ENCODE measurements around the gene PDE7B.

The PDE7B gene

DNA sequence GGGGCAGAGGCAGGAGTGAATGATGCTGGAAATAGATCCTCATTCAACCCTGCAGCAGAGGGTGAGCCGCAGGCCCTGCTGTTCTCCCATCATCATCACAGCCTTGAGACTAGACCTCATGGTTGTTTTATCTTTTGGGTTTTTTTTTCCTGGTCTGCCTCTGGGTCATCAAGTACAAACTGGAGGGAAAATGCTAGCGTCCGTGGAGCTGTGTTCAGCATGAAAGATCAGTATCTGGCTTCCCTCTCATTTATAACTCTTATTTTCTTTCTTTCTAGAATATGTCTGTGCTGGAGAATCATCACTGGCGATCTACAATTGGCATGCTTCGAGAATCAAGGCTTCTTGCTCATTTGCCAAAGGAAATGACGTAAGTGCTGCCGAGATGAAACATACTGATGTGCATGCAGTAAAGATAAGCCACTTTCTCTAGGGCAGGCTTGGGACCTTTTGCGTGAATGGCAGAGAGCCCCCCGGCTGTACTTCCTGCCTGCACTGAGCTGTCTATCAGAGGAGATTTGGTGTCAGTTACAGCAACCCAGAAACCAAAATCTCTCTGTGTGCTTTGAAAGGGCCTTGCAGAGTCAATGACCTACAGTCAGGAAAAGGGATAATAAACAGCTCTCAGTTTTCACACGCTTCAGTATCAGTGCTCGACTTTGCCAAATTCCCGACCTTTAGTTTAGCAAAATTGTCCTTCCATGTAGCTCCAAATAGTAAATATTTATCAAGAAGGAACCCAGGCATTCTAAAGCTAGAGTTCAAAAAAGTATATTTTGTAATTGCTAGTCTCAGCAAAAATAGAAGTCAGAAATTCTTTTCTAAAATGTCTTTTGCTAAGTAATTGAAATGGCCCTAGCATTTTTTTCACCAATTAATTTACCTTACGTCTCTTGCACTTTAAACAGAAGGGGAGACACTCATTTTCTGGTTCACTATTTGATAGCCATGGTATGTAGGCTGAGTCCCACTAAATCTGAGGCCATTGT is 322.3 kb downstream of the PDE7B start:
- DNase-seq (ENCODE audit: low read depth in 2 of 3, low spot score in 1 of 3) = peak in 1 of 3 donors; percentile 5

DNA sequence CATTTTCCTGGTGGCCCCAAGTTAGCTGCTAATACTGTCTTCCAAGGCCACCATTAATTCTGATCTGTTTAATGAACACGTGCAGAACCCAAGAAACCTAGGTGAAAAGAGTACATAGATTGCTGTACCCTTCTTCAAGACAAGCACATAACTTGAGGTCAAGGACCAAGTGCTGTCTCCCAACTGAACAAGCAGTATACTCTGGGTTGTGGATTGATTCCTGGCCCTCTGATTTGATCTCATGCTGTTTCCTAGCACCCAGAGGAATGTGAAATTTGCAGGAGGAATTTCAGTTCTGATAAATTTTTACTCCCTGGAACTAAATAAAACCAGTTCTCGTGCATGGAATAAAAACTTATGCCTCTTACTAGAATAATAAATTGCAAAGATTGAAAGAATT is 323.0 kb downstream of the PDE7B start:
- no peak for DNase-seq (ENCODE audit: low read depth in 2 of 3, low spot score in 1 of 3)

DNA sequence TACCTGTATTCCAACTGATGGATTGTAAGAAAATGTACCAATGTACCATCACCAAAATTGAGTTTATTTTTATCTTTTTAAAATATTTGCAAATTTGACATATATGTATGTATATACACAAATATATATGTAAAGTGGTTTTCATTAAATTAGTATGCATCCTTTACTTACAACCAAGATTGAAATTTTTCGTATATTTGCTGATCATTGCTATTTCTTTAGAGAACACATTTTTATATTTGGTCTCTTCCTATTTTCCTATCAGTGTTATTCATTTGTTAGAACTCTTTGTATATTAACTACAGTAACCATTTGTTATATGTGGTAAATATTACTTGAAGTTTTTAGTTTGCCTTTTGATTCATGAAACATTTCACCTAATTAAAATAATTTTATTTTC is 324.4 kb downstream of the PDE7B start:
- no peak for DNase-seq (ENCODE audit: low read depth in 2 of 3, low spot score in 1 of 3)

DNA sequence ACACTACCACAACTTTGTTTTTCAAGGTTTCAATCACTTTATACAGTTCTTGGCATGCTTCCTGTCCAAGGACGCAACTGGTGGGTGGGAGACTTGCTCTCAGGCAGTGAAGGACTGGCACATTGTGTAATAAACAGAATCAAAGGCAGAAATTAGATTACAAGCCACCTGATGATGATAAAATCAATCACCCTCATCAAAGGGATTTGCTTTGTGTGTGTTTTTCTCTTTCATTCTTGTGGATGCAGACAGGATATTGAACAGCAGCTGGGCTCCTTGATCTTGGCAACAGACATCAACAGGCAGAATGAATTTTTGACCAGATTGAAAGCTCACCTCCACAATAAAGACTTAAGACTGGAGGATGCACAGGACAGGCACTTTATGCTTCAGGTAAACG is 327.2 kb downstream of the PDE7B start:
- no peak for DNase-seq (ENCODE audit: low read depth in 2 of 3, low spot score in 1 of 3)

DNA sequence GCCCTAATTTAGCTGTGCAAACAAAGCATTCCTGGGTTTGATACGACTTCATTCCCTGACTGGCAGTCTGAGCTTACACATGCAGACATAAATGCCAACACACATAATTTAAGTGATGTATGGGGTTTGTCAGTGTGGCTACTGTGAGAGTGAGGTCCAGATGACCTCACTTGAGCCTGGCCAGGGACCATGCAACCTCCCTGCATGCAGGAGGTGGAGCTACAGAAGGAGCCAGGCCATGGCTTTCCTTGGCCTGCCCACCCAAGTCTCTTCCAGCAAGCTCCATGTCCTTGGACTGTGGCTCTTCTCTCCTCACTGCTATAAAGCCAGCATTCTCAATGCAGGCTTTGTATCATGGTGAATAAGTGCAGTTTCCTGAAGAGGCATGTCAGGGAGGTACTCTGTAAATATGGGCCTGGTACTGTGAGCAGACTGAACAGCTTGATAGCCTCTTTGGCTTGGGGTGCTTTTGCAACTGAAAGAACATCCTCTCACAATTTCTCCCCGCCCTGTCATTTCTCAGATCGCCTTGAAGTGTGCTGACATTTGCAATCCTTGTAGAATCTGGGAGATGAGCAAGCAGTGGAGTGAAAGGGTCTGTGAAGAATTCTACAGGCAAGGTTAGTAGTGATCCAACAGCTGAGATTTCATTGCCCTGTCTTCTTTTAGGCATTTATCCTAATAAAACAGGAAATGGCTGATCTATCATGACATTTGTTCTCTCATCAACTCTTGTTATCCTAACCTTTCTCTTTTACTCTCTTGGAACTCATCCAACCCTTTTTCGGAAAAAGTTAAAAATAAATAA is 329.4 kb downstream of the PDE7B start:
- DNase-seq (ENCODE audit: low read depth in 2 of 3, low spot score in 1 of 3) = no peak

DNA sequence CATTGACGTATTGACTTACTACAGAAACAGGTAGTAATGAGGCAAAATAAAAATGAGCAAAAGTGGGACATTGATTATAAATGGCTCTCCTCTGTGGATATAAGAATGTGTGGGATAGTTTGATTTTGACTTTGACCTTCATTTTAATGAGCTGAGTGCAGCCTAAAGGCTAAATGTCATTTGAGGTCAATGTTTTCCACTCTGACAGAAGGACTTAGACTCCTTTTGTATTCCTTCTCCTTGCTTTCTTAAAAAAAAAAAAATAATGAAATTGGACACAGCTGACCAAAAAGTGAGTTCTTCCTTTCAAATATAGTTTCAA is 330.0 kb downstream of the PDE7B start:
- no peak for DNase-seq (ENCODE audit: low read depth in 2 of 3, low spot score in 1 of 3)

DNA sequence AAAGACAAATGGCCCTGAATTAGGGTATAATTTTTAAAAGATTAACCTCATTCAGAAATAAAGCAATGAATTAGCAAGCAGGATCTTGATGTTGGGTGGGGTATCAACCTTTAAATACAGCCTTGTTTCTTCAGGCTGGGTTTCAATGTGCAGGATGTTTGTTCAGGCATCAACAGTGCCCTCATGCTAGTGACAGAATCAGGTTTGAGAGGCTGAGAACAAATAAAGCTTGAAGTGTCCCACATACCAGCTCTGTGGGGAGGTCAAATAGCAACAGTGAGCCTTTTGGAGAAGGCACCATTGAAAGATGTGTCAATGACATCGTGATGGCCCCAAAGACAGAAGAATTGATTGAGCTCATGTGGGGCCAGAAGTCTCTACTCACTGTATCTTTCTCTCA is 330.4 kb downstream of the PDE7B start:
- DNase-seq (ENCODE audit: low read depth in 2 of 3, low spot score in 1 of 3) = no peak

DNA sequence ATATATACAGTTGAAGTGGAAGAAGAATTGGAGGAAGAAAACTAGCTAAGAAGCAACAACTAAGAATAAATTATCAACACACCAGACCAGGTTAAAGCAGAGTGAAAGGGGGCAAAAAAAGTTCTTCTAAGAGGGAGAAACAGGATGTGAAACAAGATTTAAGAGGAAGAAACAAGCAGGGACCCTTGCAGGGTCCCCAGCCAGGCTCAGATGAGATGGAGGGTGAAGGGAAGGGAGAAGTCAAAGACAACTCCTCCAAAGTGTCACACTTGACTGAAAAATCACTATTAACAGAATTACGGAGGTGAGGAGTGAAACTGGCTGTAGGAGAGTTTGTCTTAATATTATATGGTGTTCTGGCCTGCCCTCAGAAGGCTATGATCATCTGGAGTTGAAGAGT is 333.2 kb downstream of the PDE7B start:
- no peak for DNase-seq (ENCODE audit: low read depth in 2 of 3, low spot score in 1 of 3)

DNA sequence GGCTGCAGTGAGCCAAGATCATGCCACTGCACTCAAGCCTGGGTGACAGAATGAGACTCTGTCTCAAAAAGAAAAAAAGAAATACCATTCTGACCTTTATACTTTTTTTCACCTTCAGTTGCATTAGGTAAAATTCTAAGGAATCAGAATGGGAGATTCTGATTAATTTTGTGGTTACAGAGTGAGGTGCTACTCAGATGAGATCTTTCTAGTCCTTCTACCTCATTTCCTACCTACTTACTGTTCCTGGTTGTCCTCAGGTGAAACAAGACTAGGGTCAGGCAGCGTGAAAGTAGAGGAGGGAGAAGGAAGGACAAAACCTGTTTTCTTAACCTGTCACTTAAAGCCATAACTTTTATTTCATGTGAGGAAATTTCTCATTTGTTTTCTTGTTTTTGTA is 334.9 kb downstream of the PDE7B start:
- DNase-seq (ENCODE audit: low read depth in 2 of 3, low spot score in 1 of 3) = no peak

DNA sequence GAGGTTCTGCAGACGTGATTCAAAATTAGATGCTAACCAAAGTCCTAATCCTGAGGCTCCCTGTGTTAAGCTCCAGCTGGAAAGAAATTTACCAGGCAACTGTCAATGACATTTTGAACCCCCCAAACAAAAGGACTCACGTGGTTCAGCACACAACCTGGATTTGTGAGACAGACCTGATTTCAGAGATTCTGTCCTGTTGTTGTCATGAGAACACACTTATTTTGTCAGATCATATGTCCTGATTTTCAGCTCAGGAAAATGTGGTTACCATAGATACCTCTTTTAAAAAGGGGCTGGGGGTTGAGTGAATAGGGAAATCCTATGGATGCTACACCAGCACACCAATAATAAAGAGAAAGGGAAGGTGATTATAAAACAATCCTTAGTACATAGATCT is 337.0 kb downstream of the PDE7B start:
- no peak for DNase-seq (ENCODE audit: low read depth in 2 of 3, low spot score in 1 of 3)

DNA sequence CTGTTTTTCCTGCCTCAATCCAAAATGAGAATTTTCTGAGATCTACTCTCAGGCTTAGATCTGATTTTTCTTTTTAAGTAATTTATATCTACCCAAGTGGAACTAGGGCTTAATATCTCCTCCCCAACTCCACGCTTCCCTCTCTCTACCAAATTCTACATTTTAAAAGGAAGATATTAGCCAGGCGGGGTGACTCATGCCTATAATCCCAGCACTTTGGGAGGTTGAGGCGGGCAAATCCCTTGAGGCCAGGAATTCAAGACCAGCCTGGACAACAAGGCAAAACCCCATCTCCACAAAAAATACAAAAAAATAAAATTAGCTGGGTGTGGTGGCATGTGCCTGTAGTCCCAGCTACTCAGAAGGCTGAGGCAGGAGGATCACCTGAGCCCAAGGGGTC is 337.6 kb downstream of the PDE7B start:
- no peak for DNase-seq (ENCODE audit: low read depth in 2 of 3, low spot score in 1 of 3)

DNA sequence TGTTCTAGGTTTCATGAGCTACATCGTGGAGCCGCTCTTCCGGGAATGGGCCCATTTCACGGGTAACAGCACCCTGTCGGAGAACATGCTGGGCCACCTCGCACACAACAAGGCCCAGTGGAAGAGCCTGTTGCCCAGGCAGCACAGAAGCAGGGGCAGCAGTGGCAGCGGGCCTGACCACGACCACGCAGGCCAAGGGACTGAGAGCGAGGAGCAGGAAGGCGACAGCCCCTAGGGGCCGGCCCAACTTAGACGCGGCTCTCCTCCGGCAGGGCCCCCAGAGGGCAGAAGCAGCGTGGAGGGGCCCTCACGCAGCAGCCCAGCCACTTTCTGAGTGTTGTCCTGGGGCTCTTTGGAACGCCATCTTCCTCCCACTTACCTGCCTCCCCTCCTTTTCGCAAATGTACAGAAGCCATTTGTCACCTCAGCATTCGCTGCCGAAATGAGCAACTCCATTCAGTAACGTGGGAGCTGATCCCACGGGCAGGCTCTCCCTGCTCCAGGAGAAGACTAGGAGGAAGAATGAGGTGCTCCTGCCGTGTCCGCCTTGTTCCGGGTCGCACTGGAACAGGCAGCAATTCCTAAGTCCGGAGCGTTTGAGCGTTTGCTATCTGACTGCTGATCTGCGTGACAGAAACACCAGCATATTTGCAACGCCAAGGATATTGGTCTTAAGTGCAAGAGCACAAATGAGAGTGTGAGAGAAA is 340.3 kb downstream of the PDE7B start:
- DNase-seq (ENCODE audit: low read depth in 2 of 3, low spot score in 1 of 3) = no peak

DNA sequence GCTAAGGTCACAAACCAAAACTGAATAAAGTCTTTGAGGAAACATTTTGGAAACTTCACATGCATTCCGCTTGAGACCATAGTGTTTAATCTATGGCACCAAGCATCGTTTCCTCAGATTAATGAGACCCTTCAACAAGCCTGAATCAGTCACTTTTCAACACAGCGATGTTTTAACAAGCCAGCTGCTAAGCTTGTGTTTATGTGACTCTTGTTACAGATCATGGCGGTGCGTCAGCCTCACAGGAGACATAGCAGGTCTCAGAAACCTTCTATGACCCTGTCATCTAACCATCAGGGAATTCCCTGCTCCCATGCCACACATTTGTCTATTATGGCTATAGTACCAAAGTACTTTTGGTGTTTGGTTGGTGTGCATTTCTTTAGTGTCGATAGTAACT is 341.4 kb downstream of the PDE7B start:
- DNase-seq (ENCODE audit: low read depth in 2 of 3, low spot score in 1 of 3) = no peak

DNA sequence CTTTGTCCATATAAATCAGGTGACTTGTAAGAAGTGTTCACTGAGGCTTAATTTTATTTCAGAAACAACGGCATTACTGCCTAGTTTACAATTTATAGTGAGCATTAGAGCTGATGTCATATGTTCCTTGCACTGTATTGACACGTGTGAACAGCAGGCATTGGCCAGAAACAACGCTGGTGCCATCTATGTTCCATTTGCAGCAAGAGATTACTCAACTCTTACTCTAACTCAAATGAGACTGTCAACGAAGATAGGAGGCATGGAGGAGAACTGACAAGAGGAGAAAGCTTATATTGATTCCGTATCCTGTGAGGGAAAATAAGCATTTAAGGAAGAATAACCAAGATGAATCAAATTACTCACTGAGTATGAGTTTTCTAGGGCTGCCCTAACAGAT is 350.2 kb downstream of the PDE7B start:
- DNase-seq (ENCODE audit: low read depth in 2 of 3, low spot score in 1 of 3) = no peak

DNA sequence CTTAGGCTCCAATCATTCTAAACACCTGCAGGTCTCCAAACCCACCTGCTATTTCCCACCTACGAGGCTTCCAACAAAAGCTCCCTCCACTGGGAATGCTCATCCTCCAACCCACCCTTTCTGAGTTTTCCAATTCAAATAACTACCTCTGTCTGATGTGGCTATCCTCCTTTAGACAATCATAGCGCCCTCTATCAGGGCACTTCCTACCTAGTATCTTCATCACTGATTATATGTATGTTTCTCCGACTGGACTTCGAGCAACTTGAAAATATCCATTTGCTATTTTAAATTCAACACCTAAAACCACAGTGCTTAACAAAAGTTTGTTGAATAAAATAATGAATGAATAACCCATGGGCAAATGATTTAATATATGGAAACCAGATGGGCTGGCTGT is 357.3 kb downstream of the PDE7B start:
- no peak for DNase-seq (ENCODE audit: low read depth in 2 of 3, low spot score in 1 of 3)

DNA sequence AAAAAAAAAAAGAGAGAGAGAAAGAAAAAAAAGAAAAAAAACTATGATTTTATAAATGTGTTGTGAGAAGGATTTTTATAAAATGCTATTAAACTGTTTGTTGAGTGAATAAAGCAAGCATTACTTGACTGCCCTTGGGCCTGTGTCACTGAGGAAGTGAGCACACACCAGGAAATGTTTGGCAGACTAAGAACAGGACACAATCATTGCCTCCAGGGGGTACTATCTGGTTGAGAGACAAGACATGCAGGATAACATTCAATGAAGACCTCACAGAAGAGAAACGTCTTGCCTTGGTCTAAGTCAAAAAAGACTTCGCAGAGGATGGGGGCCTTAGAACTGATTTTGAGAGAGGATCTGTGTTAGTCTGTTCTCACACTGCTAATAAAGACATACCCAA is 358.0 kb downstream of the PDE7B start:
- no peak for DNase-seq (ENCODE audit: low read depth in 2 of 3, low spot score in 1 of 3)

DNA sequence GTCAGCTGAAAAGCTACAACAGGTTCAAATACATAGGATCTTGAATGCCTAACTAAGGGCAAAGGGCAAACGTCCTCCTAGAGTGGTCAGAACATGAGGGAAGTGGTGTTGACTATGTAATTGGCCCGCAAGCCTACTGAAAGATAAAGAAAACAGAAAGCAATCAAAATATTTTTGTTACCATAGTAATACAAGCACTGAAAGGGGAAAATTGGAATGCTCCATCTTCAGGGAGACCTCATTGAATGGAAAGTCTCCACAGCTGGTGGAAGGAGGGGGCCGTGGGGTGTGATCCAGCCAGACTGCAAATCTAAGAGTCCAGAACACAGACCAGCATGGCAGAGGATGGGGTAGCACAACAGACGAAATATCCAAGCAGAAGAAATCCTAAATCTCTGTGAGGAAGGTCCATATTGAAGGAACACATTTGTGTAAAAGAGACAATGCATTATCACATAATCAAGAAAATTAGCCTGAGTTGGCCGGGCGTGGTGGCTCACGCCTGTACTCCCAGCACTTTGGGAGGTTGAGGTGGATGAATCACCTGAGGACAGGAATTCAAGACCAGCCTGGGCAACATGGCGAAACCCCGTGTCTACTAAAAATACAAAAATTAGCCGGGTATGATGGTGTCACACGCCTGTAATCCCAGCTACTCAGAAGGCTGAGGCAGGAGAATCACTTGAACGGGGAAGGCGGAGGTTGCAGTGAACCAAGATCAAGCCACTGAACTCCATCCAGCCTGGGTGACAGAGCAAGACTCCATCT is 359.1 kb downstream of the PDE7B start:
- no peak for DNase-seq (ENCODE audit: low read depth in 2 of 3, low spot score in 1 of 3)

DNA sequence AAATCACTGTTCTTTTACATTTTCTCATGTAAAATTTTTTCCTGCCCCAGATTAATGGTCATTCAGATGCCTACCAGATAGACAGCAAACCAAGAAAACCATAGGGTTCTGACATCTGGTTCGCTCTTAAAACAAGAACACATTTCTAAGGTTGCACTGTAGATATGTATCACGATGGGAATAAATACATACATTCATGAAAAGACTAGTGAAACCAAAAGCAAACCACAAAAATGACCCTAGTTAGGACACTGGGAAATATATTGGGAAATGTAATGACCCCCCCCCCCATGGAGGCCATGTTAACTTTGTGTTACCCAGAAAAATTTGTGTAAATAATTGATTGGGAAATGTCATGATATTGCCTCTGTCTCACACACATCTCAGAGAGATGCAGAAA is 361.1 kb downstream of the PDE7B start:
- no peak for DNase-seq (ENCODE audit: low read depth in 2 of 3, low spot score in 1 of 3)

DNA sequence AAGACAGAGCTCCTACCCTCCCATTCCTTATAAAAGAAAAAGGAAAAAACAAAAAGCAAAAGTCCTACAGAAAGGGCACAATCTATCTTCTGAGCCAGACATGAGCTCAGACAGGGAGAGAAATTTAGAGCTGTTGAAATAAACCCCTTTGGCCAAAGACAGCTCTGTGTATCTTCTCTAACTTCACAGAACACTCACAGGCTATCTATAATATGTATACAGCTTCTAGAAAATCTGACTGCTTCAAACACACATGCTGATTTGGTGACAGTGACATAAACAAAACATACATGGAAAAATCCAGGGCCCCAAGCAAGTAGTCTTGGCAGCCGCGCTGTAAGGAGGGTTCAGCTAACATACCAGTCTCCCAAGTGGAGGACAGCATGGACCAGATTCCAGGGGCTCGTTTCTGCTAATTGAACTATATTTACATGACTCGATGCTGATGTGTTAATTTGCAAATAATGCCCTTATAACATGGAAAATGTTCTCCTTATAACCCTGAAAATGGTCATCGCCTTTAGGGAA is 361.6 kb downstream of the PDE7B start:
- DNase-seq (ENCODE audit: low read depth in 2 of 3, low spot score in 1 of 3) = no peak

DNA sequence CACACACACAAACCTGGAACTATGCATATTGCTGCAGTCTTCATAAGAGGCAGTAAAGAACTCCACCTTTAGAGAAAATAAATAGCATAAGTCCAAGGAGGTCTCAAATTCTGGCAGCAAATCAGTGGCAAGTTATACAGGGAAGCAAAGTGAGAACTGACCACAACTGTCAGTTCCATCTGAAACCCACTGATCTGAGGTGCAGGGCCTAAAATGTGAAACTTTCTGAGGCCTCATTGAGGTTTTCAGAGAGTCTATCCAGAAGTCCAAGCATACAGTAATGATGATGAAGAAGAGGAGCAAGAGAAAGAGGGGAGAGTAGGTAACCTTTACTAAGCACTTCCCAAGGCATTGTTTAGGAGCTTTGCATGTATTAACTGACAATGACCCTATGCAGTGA is 362.4 kb downstream of the PDE7B start:
- DNase-seq (ENCODE audit: low read depth in 2 of 3, low spot score in 1 of 3) = no peak
